Activated B cell treated with CpG ODN at 0.5 μM for 24 hours (primary cell): ENCODE data around the gene TFB2M. TPM values are rescaled to one million over a fixed set of nuclear protein-coding genes. Genes with fewer than 3 reads are reported as not detected.

ENCODE experiments used
- ATAC-seq: fragments of 200-7000 bp; cut with Tn5 transposase; one replicate; pipeline ENCODE4 v1.10.0; 2021; ENCODE audit warnings: low read depth, mild to moderate bottlenecking, moderate library complexity
- CTCF ChIA-PET: fragments of 350-600 bp; sonication (Branson Sonifier 250); formaldehyde crosslinking; loops from one replicate; lab custom pipeline; 2021; ENCODE audit warnings: antibody characterized with exemption; lab: Charles Lee
- POLR2A ChIA-PET: fragments of 350-600 bp; sonication (Branson Sonifier 250); formaldehyde crosslinking; loops from one replicate; lab custom pipeline; 2021; ENCODE audit warnings: antibody characterized with exemption; lab: Charles Lee
- DNase-seq: peaks from one replicate; pipeline ENCODE4 v3.0.0; 2022
- H3K27ac Mint-ChIP-seq: one replicate; pipeline ENCODE4 v1.8.0; 2020; ENCODE audit warnings: mixed read lengths
- H3K27me3 Mint-ChIP-seq: one replicate; pipeline ENCODE4 v1.8.0; 2021; ENCODE audit warnings: mixed read lengths
- H3K36me3 Mint-ChIP-seq: one replicate; pipeline ENCODE4 v1.8.0; 2021; ENCODE audit warnings: low read depth, mixed read lengths
- H3K4me1 Mint-ChIP-seq: one replicate; pipeline ENCODE4 v1.8.0; 2021; ENCODE audit warnings: mixed read lengths
- H3K4me3 Mint-ChIP-seq: one replicate; pipeline ENCODE4 v1.8.0; 2020; ENCODE audit warnings: mild to moderate bottlenecking, mixed read lengths
- H3K9me3 Mint-ChIP-seq: one replicate; pipeline ENCODE4 v1.8.0; 2020; ENCODE audit warnings: mixed read lengths
- CTCF ChIP-seq: fragments of 200-600 bp; IDR thresholded peaks from one replicate; pipeline ENCODE4 v1.8.0; 2022; ENCODE audit warnings: antibody characterized with exemption, mild to moderate bottlenecking
- intact Hi-C: fragments of 100-400 bp; cut with micrococcal nuclease; formaldehyde crosslinking; loops from one replicate; pipeline ENCODE4 v1.15.1; 2024
- total RNA-seq: library from RNA; stranded (reverse); gene quantifications from 2 replicates; pipeline ENCODE4 v1.2.3, GENCODE V29; 2022

TFB2M gene
- total RNA-seq, 1 donor from 2014 or later: 18.3 TPM

GRCh38 chr1:246492611-246493245, 73.3 kb downstream of the TFB2M start:
- TF ChIP-seq CTCF: no peak
- H3K9me3 Mint-ChIP-seq: no peaks in the 10 kb centered on the region
- intact Hi-C loops: loop anchor here (1.0 kb wide), 2 partner anchors 480 to 1339 kb away; no protein-coding TSS in a partner anchor
- DNase-seq (no peak), ATAC-seq (no peak)
- no peak overlapping the region for H3K27ac Mint-ChIP-seq
- ChIA-PET CTCF (interaction anchor here (0.9 to 2.3 kb wide), 2 partner anchors 1340 kb away, joined by 5 to 8 read pairs; no protein-coding TSS in a partner anchor), POLR2A (no interaction called here)
- H3K4me3 Mint-ChIP-seq: no peak overlapping the region
- peaks cover 4% of the 10 kb centered on the region for H3K4me1 Mint-ChIP-seq
- no peaks in the 10 kb centered on the region for H3K36me3 Mint-ChIP-seq
- H3K27me3 Mint-ChIP-seq: no peaks in the 10 kb centered on the region

GRCh38 chr1:246491551-246492053, 74.5 kb downstream of the TFB2M start:
- intact Hi-C loops: loop anchor here (1.0 kb wide), 2 partner anchors 479 to 1338 kb away; no protein-coding TSS in a partner anchor
- ATAC-seq (no peak), DNase-seq (no peak)
- no peak overlapping the region for H3K4me3 Mint-ChIP-seq
- TF ChIP-seq CTCF: no peak
- no peaks in the 10 kb centered on the region for H3K36me3 Mint-ChIP-seq
- ChIA-PET CTCF (interaction anchor here (2.3 kb wide), 1 partner anchor 1338 kb away, joined by 8 read pairs; no protein-coding TSS in a partner anchor), POLR2A (interaction anchor here (0.7 kb wide), 1 partner anchor 1340 kb away, joined by 6 read pairs; no protein-coding TSS in a partner anchor)
- H3K4me1 Mint-ChIP-seq: no peaks in the 10 kb centered on the region
- no peak overlapping the region for H3K27ac Mint-ChIP-seq
- H3K27me3 Mint-ChIP-seq: no peaks in the 10 kb centered on the region
- no peaks in the 10 kb centered on the region for H3K9me3 Mint-ChIP-seq

Other genes starting within 250 kb of the TFB2M start
- gene SMYD3, start 59.0 kb downstream of the TFB2M start, total RNA-seq: 18.3 and 20.8 TPM in 2 replicates
- gene CNST, start 195 bp upstream of the TFB2M start, total RNA-seq: 30.2 and 35.2 TPM in 2 replicates
- gene SCCPDH, start 158.1 kb upstream of the TFB2M start, total RNA-seq: 8.1 and 9.3 TPM in 2 replicates